ENCODE measurements around the gene GFPT2. TPM values are rescaled to one million over a fixed set of nuclear protein-coding genes. Genes with fewer than 3 reads are reported as not detected.

Gene GFPT2
- total RNA-seq, 4 donors from 2014 or later: 8.2 to 26.6 (median 11.1) TPM

- intact Hi-C loops (cut with DNase I): loop anchor here (10.0 kb wide), 1 partner anchor 214 kb away; no protein-coding TSS in a partner anchor
- Histone ChIP-seq H3K36me3 (no peaks in the 10 kb centered on the region), H3K27me3 (no peaks in the 10 kb centered on the region), H3K4me3 (replicated peaks in 1 of 3) (no peak overlapping the region), H3K9me3 (no peaks in the 10 kb centered on the region), H3K4me1 (no peaks in the 10 kb centered on the region), H3K27ac (no peak overlapping the region)
- no peak for DNase-seq
- WGBS, 2 donors: 89 to 95% methylated on average over 7 of the region's 7 CpGs
- TF ChIP-seq CTCF (IDR thresholded peaks at IDR 0.05): no peak
- TF ChIP-seq POLR2A (IDR thresholded peaks at IDR 0.05): no peak
Measured at GRCh38 chr5:180329138-180329435, 24.0 kb downstream of the GFPT2 start.

GRCh38 chr5:180328296-180329137 lies 24.6 kb downstream of the GFPT2 start:
- WGBS, 2 donors: 72% methylated on average over 31 of the region's 31 CpGs
- no peak overlapping the region for H3K27ac ChIP-seq
- H3K4me3 ChIP-seq (replicated peaks in 1 of 3): no peak overlapping the region
- no peaks in the 10 kb centered on the region for H3K27me3 ChIP-seq
- no peaks in the 10 kb centered on the region for H3K36me3 ChIP-seq
- no peaks in the 10 kb centered on the region for H3K9me3 ChIP-seq
- intact Hi-C loops (cut with DNase I): loop anchor here (10.0 kb wide), 1 partner anchor 214 kb away; no protein-coding TSS in a partner anchor
- H3K4me1 ChIP-seq: peaks cover 0 to 3% of the 10 kb centered on the region in 2 donors
- TF ChIP-seq POLR2A (IDR thresholded peaks at IDR 0.05): no peak
- TF ChIP-seq CTCF (IDR thresholded peaks at IDR 0.05): peak; percentile 15 to 75 (median 46)
- peak; percentile 75 to 80 for DNase-seq

- WGBS, 2 donors: 87 to 90% methylated on average over 10 of the region's 10 CpGs
- H3K27ac ChIP-seq: no peak overlapping the region
- peaks cover 0 to 3% of the 10 kb centered on the region in 2 donors for H3K4me1 ChIP-seq
- H3K9me3 ChIP-seq: no peaks in the 10 kb centered on the region
- no peaks in the 10 kb centered on the region for H3K27me3 ChIP-seq
- TF ChIP-seq POLR2A (IDR thresholded peaks at IDR 0.05) (no peak), CTCF (IDR thresholded peaks at IDR 0.05) (no peak)
- H3K4me3 ChIP-seq (replicated peaks in 1 of 3): no peak overlapping the region
- intact Hi-C loops (cut with DNase I): loop anchor here (10.0 kb wide), 1 partner anchor 212 kb away; no protein-coding TSS in a partner anchor
- DNase-seq: no peak
- H3K36me3 ChIP-seq: no peaks in the 10 kb centered on the region
Measured at GRCh38 chr5:180326989-180327565, 26.1 kb downstream of the GFPT2 start.

- H3K36me3 ChIP-seq: no peaks in the 10 kb centered on the region
Measured at GRCh38 chr5:180324601-180324950, 28.6 kb downstream of the GFPT2 start.

More at GRCh38 chr5:180324601-180324950, 28.6 kb downstream of the GFPT2 start:
- no peak overlapping the region for H3K4me3 ChIP-seq (replicated peaks in 1 of 3)
- TF ChIP-seq CTCF (IDR thresholded peaks at IDR 0.05) (no peak), POLR2A (IDR thresholded peaks at IDR 0.05) (no peak)
- intact Hi-C loops (cut with DNase I): loop anchor here (10.0 kb wide), 1 partner anchor 210 kb away; no protein-coding TSS in a partner anchor
- H3K27ac ChIP-seq: no peak overlapping the region
- no peak for DNase-seq
- 71 to 81% methylated on average over 7 to 8 of the region's 8 CpGs for WGBS, 2 donors
- H3K9me3 ChIP-seq: no peaks in the 10 kb centered on the region
- H3K27me3 ChIP-seq: no peaks in the 10 kb centered on the region
- peaks cover 0 to 3% of the 10 kb centered on the region in 2 donors for H3K4me1 ChIP-seq
